ENCODE measurements around the gene ADD2.

DNA sequence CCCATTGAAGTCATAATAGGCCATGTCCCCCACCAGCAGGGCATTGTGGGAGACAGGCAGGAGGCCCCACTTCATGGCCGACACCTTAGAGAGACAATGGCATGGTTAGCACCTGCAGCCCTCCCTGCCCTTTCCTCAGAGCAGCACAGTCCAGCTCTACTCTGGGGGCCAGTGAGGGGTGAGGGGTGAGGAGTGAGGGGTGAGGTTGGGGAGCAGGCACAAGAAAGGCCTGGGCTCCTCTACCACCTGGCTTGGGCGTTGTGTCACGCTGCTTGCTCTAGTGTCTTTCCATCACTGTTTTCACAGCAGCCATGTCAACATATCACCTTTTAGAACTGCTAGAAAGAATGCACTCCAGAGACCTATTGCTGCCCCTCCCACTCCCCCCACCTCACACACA lies 77.2 kb downstream of the ADD2 start:
- no peak for TF ChIP-seq POLR2A (IDR thresholded peaks at IDR 0.05; ENCODE audit: extremely low read depth, insufficient read length)
- TF ChIP-seq, protein P1, sequence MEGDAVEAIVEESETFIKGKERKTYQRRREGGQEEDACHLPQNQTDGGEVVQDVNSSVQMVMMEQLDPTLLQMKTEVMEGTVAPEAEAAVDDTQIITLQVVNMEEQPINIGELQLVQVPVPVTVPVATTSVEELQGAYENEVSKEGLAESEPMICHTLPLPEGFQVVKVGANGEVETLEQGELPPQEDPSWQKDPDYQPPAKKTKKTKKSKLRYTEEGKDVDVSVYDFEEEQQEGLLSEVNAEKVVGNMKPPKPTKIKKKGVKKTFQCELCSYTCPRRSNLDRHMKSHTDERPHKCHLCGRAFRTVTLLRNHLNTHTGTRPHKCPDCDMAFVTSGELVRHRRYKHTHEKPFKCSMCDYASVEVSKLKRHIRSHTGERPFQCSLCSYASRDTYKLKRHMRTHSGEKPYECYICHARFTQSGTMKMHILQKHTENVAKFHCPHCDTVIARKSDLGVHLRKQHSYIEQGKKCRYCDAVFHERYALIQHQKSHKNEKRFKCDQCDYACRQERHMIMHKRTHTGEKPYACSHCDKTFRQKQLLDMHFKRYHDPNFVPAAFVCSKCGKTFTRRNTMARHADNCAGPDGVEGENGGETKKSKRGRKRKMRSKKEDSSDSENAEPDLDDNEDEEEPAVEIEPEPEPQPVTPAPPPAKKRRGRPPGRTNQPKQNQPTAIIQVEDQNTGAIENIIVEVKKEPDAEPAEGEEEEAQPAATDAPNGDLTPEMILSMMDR (IDR thresholded peaks at IDR 0.05; ENCODE audit: low read depth, low read length) = no peak
- TF ChIP-seq, protein P2, sequence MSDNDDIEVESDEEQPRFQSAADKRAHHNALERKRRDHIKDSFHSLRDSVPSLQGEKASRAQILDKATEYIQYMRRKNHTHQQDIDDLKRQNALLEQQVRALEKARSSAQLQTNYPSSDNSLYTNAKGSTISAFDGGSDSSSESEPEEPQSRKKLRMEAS (IDR thresholded peaks at IDR 0.05; ENCODE audit: low read depth, low read length) = no peak

Measured in NB4 (cell line).